GM10266 (cell line): ENCODE data around the gene CTSS.
"Not testable (repeated sequence)": the region's sequence is repeated elsewhere in the genome, so short reads cannot be mapped to it uniquely, and the experiment has no call there.

Experiments used
- DNase-seq: peaks from one replicate; pipeline ENCODE4 v3.0.0; 2012; ENCODE audit errors: extremely low spot score
- CTCF ChIP-seq: IDR thresholded peaks from 2 replicates; pipeline ENCODE4 v1.5.1; 2012; ENCODE audit warnings: mild to moderate bottlenecking, low read depth; ENCODE audit not compliant: control insufficient read depth, insufficient read depth; ENCODE audit errors: missing control alignments

Gene CTSS

GRCh38 chr1:150807249-150808023, 41.9 kb upstream of the CTSS start:
- no peak for TF ChIP-seq CTCF
- no peak for DNase-seq

GRCh38 chr1:150805899-150806298, 40.3 kb upstream of the CTSS start:
- TF ChIP-seq CTCF: no peak
- no peak for DNase-seq

GRCh38 chr1:150804671-150805070, 39.1 kb upstream of the CTSS start:
- TF ChIP-seq CTCF: no peak
- no peak for DNase-seq

- no peak for TF ChIP-seq CTCF
- DNase-seq: no peak
These were observed 33.5 kb upstream of the CTSS start for GRCh38 chr1:150799089-150799488.

GRCh38 chr1:150798525-150798924, 32.9 kb upstream of the CTSS start:
- no peak for DNase-seq
- TF ChIP-seq CTCF: no peak

GRCh38 chr1:150796374-150796773, 30.8 kb upstream of the CTSS start:
- no peak for TF ChIP-seq CTCF
- DNase-seq: no peak

- not testable (repeated sequence) for DNase-seq
These were observed 28.2 kb upstream of the CTSS start for GRCh38 chr1:150793778-150794177.

GRCh38 chr1:150793221-150793620, 27.6 kb upstream of the CTSS start:
- no peak for DNase-seq

More at GRCh38 chr1:150793221-150793620, 27.6 kb upstream of the CTSS start:
- TF ChIP-seq CTCF: no peak
